Daoy (cell line): ENCODE measurements around the gene CCDC144A. TPM values are rescaled to one million over a fixed set of nuclear protein-coding genes. Genes with fewer than 3 reads are reported as not detected.
"Not testable (repeated sequence)": the region's sequence is repeated elsewhere in the genome, so short reads cannot be mapped to it uniquely, and the experiment has no call there.

Source experiments
- DNase-seq: peaks from one replicate; pipeline ENCODE4 v3.0.0-alpha.2; 2015; ENCODE audit warnings: low read depth
- total RNA-seq: library from RNA; depleted of rRNA; stranded (reverse); fragments of >200 nt; shearing (Covaris generic); gene quantifications from 2 replicates; pipeline ENCODE4 v1.2.3, GENCODE V29; 2014; rRNA removed

CCDC144A gene
- total RNA-seq, 1 experiment from 2014 or later: 1.3 TPM

DNA sequence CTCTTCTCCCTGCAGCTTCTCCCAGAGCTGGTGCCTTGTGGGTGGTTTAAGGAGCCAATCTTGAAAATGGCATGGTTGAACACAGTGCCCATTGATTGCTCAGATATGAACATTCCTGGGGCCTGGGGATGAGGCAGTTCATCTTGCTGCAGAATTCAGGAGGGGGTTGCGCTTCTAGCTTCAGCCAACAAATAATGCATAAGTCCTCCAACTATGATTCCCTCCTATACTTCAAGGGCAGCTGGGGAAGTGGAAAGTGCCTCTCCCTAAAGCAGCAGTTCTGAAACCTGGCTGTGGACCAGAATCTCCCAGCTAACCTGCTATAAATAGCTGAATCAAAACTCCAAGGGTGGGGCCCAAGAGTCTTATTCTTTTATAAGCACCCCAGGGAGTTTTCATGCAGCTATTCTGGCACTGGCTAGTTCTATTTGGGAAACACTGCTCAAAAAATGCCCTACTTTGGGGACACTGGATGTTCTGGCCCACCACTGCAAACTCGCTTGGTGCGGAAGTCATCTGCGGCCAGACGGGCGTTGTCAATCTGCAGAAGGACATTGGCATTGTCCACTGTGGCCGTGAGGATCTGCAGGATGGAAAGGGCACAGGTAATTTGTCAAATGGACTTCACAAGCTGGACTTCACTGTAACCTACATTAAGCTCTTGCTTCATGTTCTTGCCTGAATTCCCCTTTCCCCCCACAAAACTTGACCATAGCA lies 130.3 kb downstream of the CCDC144A start:
- DNase-seq: no peak

GRCh38 chr17:16820979-16821543 lies 131.0 kb downstream of the CCDC144A start:
- no peak for DNase-seq

DNA sequence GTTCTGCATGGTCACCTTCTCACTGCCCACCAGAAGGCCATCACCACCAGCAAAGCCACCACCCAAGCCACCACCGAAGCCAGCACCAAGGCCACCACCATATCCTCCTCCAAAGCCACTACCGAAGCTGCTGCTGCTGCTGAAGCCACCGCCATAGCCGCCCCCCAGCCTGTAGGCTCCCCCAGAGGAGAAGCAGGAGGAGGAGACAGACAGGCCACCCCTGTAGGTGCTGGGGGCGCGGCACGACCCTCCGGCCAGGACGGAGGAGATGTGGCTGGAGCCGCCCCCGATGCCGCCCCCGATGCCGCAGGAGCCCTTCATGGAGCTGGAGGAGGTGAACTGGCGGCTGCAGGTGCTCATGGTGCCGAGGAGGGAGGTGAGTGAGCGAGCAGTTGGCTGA lies 132.1 kb downstream of the CCDC144A start:
- DNase-seq: not testable (repeated sequence)

DNA sequence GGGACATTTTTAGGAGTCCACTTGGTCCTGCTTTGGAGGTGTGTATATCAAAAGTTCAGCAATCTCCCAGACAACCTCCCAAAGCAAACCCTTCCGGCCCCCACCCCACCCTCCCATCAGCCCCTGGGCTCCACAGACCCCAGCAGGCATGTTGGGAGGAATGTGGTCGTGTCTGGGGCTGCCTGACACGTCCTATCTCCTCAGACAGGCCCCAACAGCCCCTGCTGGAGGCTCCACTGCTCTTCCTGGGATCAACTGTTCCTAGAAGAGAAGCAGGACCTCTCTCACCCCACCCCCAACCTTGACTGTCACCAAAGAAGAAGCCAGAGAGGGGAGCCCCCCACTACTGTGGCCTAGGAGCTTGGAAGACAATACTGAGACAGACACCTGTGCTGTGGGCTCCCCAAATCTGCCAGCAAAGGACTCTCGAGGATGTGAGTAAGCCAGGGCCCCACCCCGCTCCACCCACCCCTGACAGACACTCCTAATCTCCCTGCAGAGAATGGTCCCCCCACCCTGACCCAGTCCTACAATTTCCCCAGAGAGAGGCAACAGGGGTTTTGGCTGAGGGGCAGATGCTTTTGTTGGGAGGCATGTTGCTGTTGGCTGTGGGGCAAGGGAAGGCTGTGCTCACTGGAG lies 133.8 kb downstream of the CCDC144A start:
- not testable (repeated sequence) for DNase-seq

Other genes starting within 250 kb of the CCDC144A start
- gene LRRC75A, start 198.0 kb upstream of the CCDC144A start, total RNA-seq: 0.97 and 2.6 TPM in 2 replicates
- 6.6 and 8.3 TPM in 2 replicates for gene ZNF287, start 121.0 kb upstream of the CCDC144A start, total RNA-seq
- 1.8 and 18.0 TPM in 2 replicates for gene ZNF624, start 36.4 kb upstream of the CCDC144A start, total RNA-seq